GM19351 (cell line): ENCODE data around the gene FBN1.

Experiments
- ATAC-seq: cut with Tn5 transposase; IDR thresholded peaks from one replicate; pipeline ENCODE4 v1.9.1; 2021; ENCODE audit warnings: mild to moderate bottlenecking, moderate library complexity; ENCODE audit not compliant: unreplicated experiment

The FBN1 gene

GRCh38 chr15:48409623-48410022, 235.9 kb downstream of the FBN1 start:
- no peak for ATAC-seq

GRCh38 chr15:48408327-48408726, 237.2 kb downstream of the FBN1 start:
- no peak for ATAC-seq

- no peak for ATAC-seq
These were observed 237.9 kb downstream of the FBN1 start for GRCh38 chr15:48407646-48408045.

GRCh38 chr15:48406911-48407310, 238.6 kb downstream of the FBN1 start:
- no peak for ATAC-seq

- no peak for ATAC-seq
These were observed 239.1 kb downstream of the FBN1 start for GRCh38 chr15:48406266-48406891.

- ATAC-seq, result no peak
These were observed 242.9 kb downstream of the FBN1 start for GRCh38 chr15:48402427-48403177.

- no peak for ATAC-seq
These were observed 245.4 kb downstream of the FBN1 start for GRCh38 chr15:48400086-48400485.

- no peak for ATAC-seq
These were observed 247.7 kb downstream of the FBN1 start for GRCh38 chr15:48397841-48398240.

GRCh38 chr15:48396020-48396419, 249.5 kb downstream of the FBN1 start:
- ATAC-seq, result no peak

- ATAC-seq, result no peak
These were observed 249.9 kb downstream of the FBN1 start for GRCh38 chr15:48395521-48396011.

- ATAC-seq, result no peak
These were observed 250.5 kb downstream of the FBN1 start for GRCh38 chr15:48394970-48395369.

GRCh38 chr15:48393645-48394506, 251.6 kb downstream of the FBN1 start:
- ATAC-seq, result no peak

- no peak for ATAC-seq
These were observed 253.2 kb downstream of the FBN1 start for GRCh38 chr15:48392356-48392755.

- no peak for ATAC-seq
These were observed 253.6 kb downstream of the FBN1 start for GRCh38 chr15:48391950-48392349.

GRCh38 chr15:48389691-48390143, 255.8 kb downstream of the FBN1 start:
- no peak for ATAC-seq

GRCh38 chr15:48388910-48389309, 256.6 kb downstream of the FBN1 start:
- ATAC-seq, result no peak

- no peak for ATAC-seq
These were observed 257.3 kb downstream of the FBN1 start for GRCh38 chr15:48388016-48388851.

- ATAC-seq, result no peak
These were observed 260.3 kb downstream of the FBN1 start for GRCh38 chr15:48385031-48385830.

- no peak for ATAC-seq
These were observed 260.9 kb downstream of the FBN1 start for GRCh38 chr15:48384616-48385015.

GRCh38 chr15:48383031-48383430, 262.5 kb downstream of the FBN1 start:
- no peak for ATAC-seq
